HG03039 (cell line): Measurements from ENCODE around the gene PREX1.
A peak's percentile ranks its signal among the peaks of the same experiment; 100 is the strongest.

Source experiments
- ATAC-seq: cut with Tn5 transposase; IDR thresholded peaks from one replicate; pipeline ENCODE4 v1.9.1; 2021; ENCODE audit warnings: mild to moderate bottlenecking, moderate library complexity; ENCODE audit not compliant: unreplicated experiment

PREX1 gene

GRCh38 chr20:48738399-48739304 is 89.1 kb downstream of the PREX1 start:
- ATAC-seq: peak; percentile 43

- no peak for ATAC-seq
Measured at GRCh38 chr20:48738094-48738398, 89.8 kb downstream of the PREX1 start.

- ATAC-seq: no peak
Measured at GRCh38 chr20:48737434-48738093, 90.2 kb downstream of the PREX1 start.

GRCh38 chr20:48736636-48737035 is 91.2 kb downstream of the PREX1 start:
- no peak for ATAC-seq

GRCh38 chr20:48736231-48736630 is 91.6 kb downstream of the PREX1 start:
- no peak for ATAC-seq

GRCh38 chr20:48735112-48735511 is 92.7 kb downstream of the PREX1 start:
- ATAC-seq: no peak

GRCh38 chr20:48734104-48734749 is 93.6 kb downstream of the PREX1 start:
- ATAC-seq: no peak

GRCh38 chr20:48733296-48733790 is 94.5 kb downstream of the PREX1 start:
- no peak for ATAC-seq

GRCh38 chr20:48732081-48732829 is 95.5 kb downstream of the PREX1 start:
- no peak for ATAC-seq

GRCh38 chr20:48731536-48731935 is 96.3 kb downstream of the PREX1 start:
- no peak for ATAC-seq

GRCh38 chr20:48730977-48731376 is 96.8 kb downstream of the PREX1 start:
- ATAC-seq: no peak

GRCh38 chr20:48729538-48729937 is 98.3 kb downstream of the PREX1 start:
- ATAC-seq: no peak

GRCh38 chr20:48728042-48728825 is 99.6 kb downstream of the PREX1 start:
- no peak for ATAC-seq

- ATAC-seq: no peak
Measured at GRCh38 chr20:48727226-48727625, 100.6 kb downstream of the PREX1 start.

GRCh38 chr20:48725555-48725991 is 102.2 kb downstream of the PREX1 start:
- no peak for ATAC-seq

- ATAC-seq: no peak
Measured at GRCh38 chr20:48724891-48725554, 102.8 kb downstream of the PREX1 start.

GRCh38 chr20:48724382-48724781 is 103.4 kb downstream of the PREX1 start:
- ATAC-seq: no peak

GRCh38 chr20:48723308-48724264 is 104.2 kb downstream of the PREX1 start:
- ATAC-seq: no peak
